ENCODE data around the gene ASPA.

The ASPA gene

DNA sequence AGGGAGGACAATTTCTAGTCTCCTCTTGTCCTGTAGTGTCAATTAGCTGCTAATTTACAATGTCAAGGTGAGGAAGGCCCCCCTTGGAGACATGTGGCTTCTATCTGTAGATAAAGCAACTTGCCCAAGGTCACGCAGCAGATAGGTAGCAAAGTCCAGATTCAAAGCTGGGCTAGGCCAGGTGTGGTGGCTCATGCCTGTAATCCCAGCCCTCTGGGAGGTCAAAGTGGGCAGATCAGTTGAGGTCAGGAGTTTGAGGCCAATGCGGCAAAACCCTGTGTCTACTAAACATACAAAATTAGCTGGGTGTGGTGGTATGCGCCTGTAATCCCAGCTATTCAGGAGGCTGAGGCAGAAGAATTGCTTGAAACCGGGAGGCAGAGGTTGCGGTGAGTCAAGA lies 70.7 kb downstream of the ASPA start:
- Histone ChIP-seq H3K36me3 (replicated peaks; ENCODE audit: insufficient read depth, low read length) (peaks cover 8% of the 10 kb centered on the region; the same call in 1 of the 2 replicates), H4K20me1 (ENCODE audit: insufficient read depth, low read length) (no peaks in the 10 kb centered on the region), H3K27ac (ENCODE audit: low read length) (no peak overlapping the region), H3K27me3 (replicated peaks; ENCODE audit: insufficient read depth, low read length) (no peaks in the 10 kb centered on the region), H3K9me3 (replicated peaks; ENCODE audit: insufficient read depth, low read length) (no peaks in the 10 kb centered on the region), H3K9me2 (replicated peaks; ENCODE audit: insufficient read depth, low read length) (no peaks in the 10 kb centered on the region), H3F3A (ENCODE audit: insufficient read depth, low read length) (no peaks in the 10 kb centered on the region), H3K4me2 (ENCODE audit: low read depth, low read length) (no peak overlapping the region), H3K9ac (ENCODE audit: low read length) (no peak overlapping the region), H3K79me2 (ENCODE audit: low read length) (peaks cover 54% of the 10 kb centered on the region), H3K4me3 (ENCODE audit: low read length) (no peak overlapping the region), H3K4me1 (ENCODE audit: low read length) (no peaks in the 10 kb centered on the region), H2AFZ (ENCODE audit: low read length) (no peak overlapping the region)
- TF ChIP-seq EZH2phosphoT487 (IDR thresholded peaks at IDR 0.05; ENCODE audit: low read length) (no peak), EZH2 (optimal IDR thresholded peaks at IDR 0.05; ENCODE audit: low read depth, low read length) (no peak)
- TF ChIP-seq, protein P1, sequence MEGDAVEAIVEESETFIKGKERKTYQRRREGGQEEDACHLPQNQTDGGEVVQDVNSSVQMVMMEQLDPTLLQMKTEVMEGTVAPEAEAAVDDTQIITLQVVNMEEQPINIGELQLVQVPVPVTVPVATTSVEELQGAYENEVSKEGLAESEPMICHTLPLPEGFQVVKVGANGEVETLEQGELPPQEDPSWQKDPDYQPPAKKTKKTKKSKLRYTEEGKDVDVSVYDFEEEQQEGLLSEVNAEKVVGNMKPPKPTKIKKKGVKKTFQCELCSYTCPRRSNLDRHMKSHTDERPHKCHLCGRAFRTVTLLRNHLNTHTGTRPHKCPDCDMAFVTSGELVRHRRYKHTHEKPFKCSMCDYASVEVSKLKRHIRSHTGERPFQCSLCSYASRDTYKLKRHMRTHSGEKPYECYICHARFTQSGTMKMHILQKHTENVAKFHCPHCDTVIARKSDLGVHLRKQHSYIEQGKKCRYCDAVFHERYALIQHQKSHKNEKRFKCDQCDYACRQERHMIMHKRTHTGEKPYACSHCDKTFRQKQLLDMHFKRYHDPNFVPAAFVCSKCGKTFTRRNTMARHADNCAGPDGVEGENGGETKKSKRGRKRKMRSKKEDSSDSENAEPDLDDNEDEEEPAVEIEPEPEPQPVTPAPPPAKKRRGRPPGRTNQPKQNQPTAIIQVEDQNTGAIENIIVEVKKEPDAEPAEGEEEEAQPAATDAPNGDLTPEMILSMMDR (IDR thresholded peaks at IDR 0.05; ENCODE audit: low read length), result no peak
- DNase-seq, result no peak

DNA sequence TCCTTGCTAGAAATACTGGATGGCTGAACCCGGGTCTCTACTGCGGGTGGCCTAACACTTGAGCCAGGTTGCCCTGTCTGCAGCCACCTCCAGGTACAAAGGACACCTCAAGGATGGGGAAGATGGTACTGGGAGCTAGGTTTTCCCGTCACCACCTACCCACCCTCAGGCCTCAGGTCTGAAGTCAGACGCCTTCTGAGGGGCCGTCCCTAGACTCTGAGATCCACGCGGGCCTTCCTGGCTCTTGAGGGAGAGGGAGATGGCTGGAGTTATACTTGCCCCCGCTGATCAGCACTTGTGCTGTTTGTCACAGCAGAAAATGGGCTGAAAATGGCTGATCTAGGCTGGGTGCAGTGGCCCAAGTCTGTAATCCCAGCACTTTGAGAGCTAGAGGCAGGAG lies 71.2 kb downstream of the ASPA start:
- no peak for DNase-seq
- peaks cover 55% of the 10 kb centered on the region for H3K79me2 ChIP-seq (ENCODE audit: low read length)
- TF ChIP-seq EZH2phosphoT487 (IDR thresholded peaks at IDR 0.05; ENCODE audit: low read length), result no peak
- no peak for TF ChIP-seq EZH2 (optimal IDR thresholded peaks at IDR 0.05; ENCODE audit: low read depth, low read length)
- TF ChIP-seq, protein P1 (IDR thresholded peaks at IDR 0.05; ENCODE audit: low read length), result no peak
- no peak overlapping the region for H3K9ac ChIP-seq (ENCODE audit: low read length)
- H3K4me2 ChIP-seq (ENCODE audit: low read depth, low read length), result no peak overlapping the region
- H3K4me3 ChIP-seq (ENCODE audit: low read length), result no peak overlapping the region
- no peak overlapping the region for H2AFZ ChIP-seq (ENCODE audit: low read length)
- no peaks in the 10 kb centered on the region for H3K9me2 ChIP-seq (replicated peaks; ENCODE audit: insufficient read depth, low read length)
- no peaks in the 10 kb centered on the region for H4K20me1 ChIP-seq (ENCODE audit: insufficient read depth, low read length)
- no peaks in the 10 kb centered on the region for H3K4me1 ChIP-seq (ENCODE audit: low read length)
- H3K9me3 ChIP-seq (replicated peaks; ENCODE audit: insufficient read depth, low read length), result no peaks in the 10 kb centered on the region
- H3K27me3 ChIP-seq (replicated peaks; ENCODE audit: insufficient read depth, low read length), result no peaks in the 10 kb centered on the region
- no peaks in the 10 kb centered on the region for H3F3A ChIP-seq (ENCODE audit: insufficient read depth, low read length)
- H3K27ac ChIP-seq (ENCODE audit: low read length), result no peak overlapping the region
- peaks cover 8% of the 10 kb centered on the region; the same call in 1 of the 2 replicates for H3K36me3 ChIP-seq (replicated peaks; ENCODE audit: insufficient read depth, low read length)

DNA sequence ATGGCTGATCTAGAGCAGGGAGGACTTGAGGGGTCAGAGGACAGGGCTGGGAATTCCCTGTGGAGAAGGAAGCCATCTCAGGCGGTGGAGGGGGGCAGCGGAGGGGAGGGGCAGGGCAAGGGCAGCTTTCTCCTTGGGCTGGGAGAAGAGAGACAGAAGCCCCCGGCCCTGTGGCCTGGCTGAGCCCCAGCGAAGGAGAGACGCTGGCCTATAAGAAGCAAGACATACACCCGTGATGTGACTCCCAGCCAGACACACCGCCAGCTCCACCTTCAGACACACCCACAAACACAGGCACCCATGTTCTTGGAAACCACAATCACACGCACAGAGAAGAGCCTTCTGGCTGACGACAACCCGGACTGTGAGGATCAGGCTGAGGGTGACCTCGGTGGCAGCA lies 71.8 kb downstream of the ASPA start:
- H3K27ac ChIP-seq (ENCODE audit: low read length), result no peak overlapping the region
- no peaks in the 10 kb centered on the region for H3K4me1 ChIP-seq (ENCODE audit: low read length)
- TF ChIP-seq EZH2 (optimal IDR thresholded peaks at IDR 0.05; ENCODE audit: low read depth, low read length) (no peak), EZH2phosphoT487 (IDR thresholded peaks at IDR 0.05; ENCODE audit: low read length) (no peak)
- TF ChIP-seq, protein P1 (IDR thresholded peaks at IDR 0.05; ENCODE audit: low read length), result no peak
- H3F3A ChIP-seq (ENCODE audit: insufficient read depth, low read length), result no peaks in the 10 kb centered on the region
- no peak overlapping the region for H3K9ac ChIP-seq (ENCODE audit: low read length)
- peaks cover 59% of the 10 kb centered on the region for H3K79me2 ChIP-seq (ENCODE audit: low read length)
- H3K36me3 ChIP-seq (replicated peaks; ENCODE audit: insufficient read depth, low read length), result peaks cover 8% of the 10 kb centered on the region; the same call in 1 of the 2 replicates
- H3K9me3 ChIP-seq (replicated peaks; ENCODE audit: insufficient read depth, low read length), result no peaks in the 10 kb centered on the region
- no peak for DNase-seq
- no peaks in the 10 kb centered on the region for H4K20me1 ChIP-seq (ENCODE audit: insufficient read depth, low read length)
- H3K4me3 ChIP-seq (ENCODE audit: low read length), result no peak overlapping the region
- no peak overlapping the region for H2AFZ ChIP-seq (ENCODE audit: low read length)
- no peaks in the 10 kb centered on the region for H3K9me2 ChIP-seq (replicated peaks; ENCODE audit: insufficient read depth, low read length)
- no peaks in the 10 kb centered on the region for H3K27me3 ChIP-seq (replicated peaks; ENCODE audit: insufficient read depth, low read length)
- H3K4me2 ChIP-seq (ENCODE audit: low read depth, low read length), result no peak overlapping the region
